Measurements from ENCODE around the gene FCRL3.
"Not testable (repeated sequence)": the region's sequence is repeated elsewhere in the genome, so short reads cannot be mapped to it uniquely, and the experiment has no call there.

Gene FCRL3

GRCh38 chr1:157700732-157701131, at the start of gene FCRL3:
FCRL3 (minus strand) TSS chr1:157700769; CDS start chr1:157700489, 280 bp downstream.
- no peak for DNase-seq

GRCh38 chr1:157748262-157748817, 47.8 kb upstream of the FCRL3 start:
- DNase-seq: no peak

- no peak for DNase-seq
Measured at GRCh38 chr1:157739229-157739901, 38.8 kb upstream of the FCRL3 start.

- DNase-seq: not testable (repeated sequence)
Measured at GRCh38 chr1:157735991-157736390, 35.4 kb upstream of the FCRL3 start.

GRCh38 chr1:157734321-157734720, 33.8 kb upstream of the FCRL3 start:
- no peak for DNase-seq

- no peak for DNase-seq
Measured at GRCh38 chr1:157732755-157733154, 32.2 kb upstream of the FCRL3 start.

- peak; percentile 26 for DNase-seq
Measured at GRCh38 chr1:157725221-157725577, 24.6 kb upstream of the FCRL3 start.

- DNase-seq: no peak
Measured at GRCh38 chr1:157724537-157725220, 24.1 kb upstream of the FCRL3 start.

- no peak for DNase-seq
Measured at GRCh38 chr1:157723157-157723556, 22.6 kb upstream of the FCRL3 start.

- DNase-seq: no peak
Measured at GRCh38 chr1:157721985-157722384, 21.4 kb upstream of the FCRL3 start.

- DNase-seq: no peak
Measured at GRCh38 chr1:157715736-157716135, 15.2 kb upstream of the FCRL3 start.

GRCh38 chr1:157711802-157712201, 11.2 kb upstream of the FCRL3 start:
- no peak for DNase-seq

GRCh38 chr1:157704878-157705277, 4.3 kb upstream of the FCRL3 start:
- no peak for DNase-seq

- DNase-seq: no peak
Measured at GRCh38 chr1:157703981-157704380, 3.4 kb upstream of the FCRL3 start.

GRCh38 chr1:157702308-157702825, 1.8 kb upstream of the FCRL3 start:
- DNase-seq: no peak

GRCh38 chr1:157700305-157700704, 264 bp downstream of the FCRL3 start:
- no peak for DNase-seq

- no peak for DNase-seq
Measured at GRCh38 chr1:157697781-157698569, 2.6 kb downstream of the FCRL3 start.

GRCh38 chr1:157696966-157697628, 3.5 kb downstream of the FCRL3 start:
- no peak for DNase-seq

GRCh38 chr1:157695417-157695816, 5.2 kb downstream of the FCRL3 start:
- no peak for DNase-seq

- peak; percentile 58 for DNase-seq
Measured at GRCh38 chr1:157691285-157691920, 9.2 kb downstream of the FCRL3 start.

- DNase-seq: peak; percentile 7
Measured at GRCh38 chr1:157682710-157683437, 17.7 kb downstream of the FCRL3 start.

- no peak for DNase-seq
Measured at GRCh38 chr1:157678721-157679120, 21.8 kb downstream of the FCRL3 start.
